Glutamatergic neuron (in vitro differentiated cells): ENCODE measurements around the gene TREM2. TPM values are rescaled to one million over a fixed set of nuclear protein-coding genes. Genes with fewer than 3 reads are reported as not detected.
"Not testable (repeated sequence)": the region's sequence is repeated elsewhere in the genome, so short reads cannot be mapped to it uniquely, and the experiment has no call there.

ENCODE experiments used
- DNase-seq: peaks from one replicate; pipeline ENCODE4 v3.0.0; 2022
- H3K27ac Mint-ChIP-seq: one replicate; pipeline ENCODE4 v1.8.0; 2020; ENCODE audit warnings: mild to moderate bottlenecking, mixed read lengths, inconsistent platforms; ENCODE audit not compliant: unreplicated experiment
- H3K27me3 Mint-ChIP-seq: one replicate; pipeline ENCODE4 v1.8.0; 2020; ENCODE audit warnings: mild to moderate bottlenecking, moderate library complexity, mixed read lengths, inconsistent platforms; ENCODE audit not compliant: unreplicated experiment
- H3K36me3 Mint-ChIP-seq: one replicate; pipeline ENCODE4 v1.8.0; 2020; ENCODE audit warnings: mild to moderate bottlenecking, mixed read lengths, inconsistent platforms; ENCODE audit not compliant: unreplicated experiment
- H3K4me1 Mint-ChIP-seq: one replicate; pipeline ENCODE4 v1.8.0; 2020; ENCODE audit warnings: mild to moderate bottlenecking, low read depth, mixed read lengths, inconsistent platforms; ENCODE audit not compliant: unreplicated experiment
- H3K4me3 Mint-ChIP-seq: one replicate; pipeline ENCODE4 v1.8.0; 2020; ENCODE audit warnings: mild to moderate bottlenecking, mixed read lengths, inconsistent platforms; ENCODE audit not compliant: unreplicated experiment
- H3K9me3 Mint-ChIP-seq: one replicate; pipeline ENCODE4 v1.8.0; 2020; ENCODE audit warnings: mild to moderate bottlenecking, moderate library complexity, mixed read lengths, inconsistent platforms; ENCODE audit not compliant: unreplicated experiment
- total RNA-seq: library from RNA; stranded (reverse); fragmentation: NEBNext Ultra II Directional; extraction: Animal tissue kit (Norgen Biotek cat#: 25700); gene quantifications from one replicate; pipeline ENCODE4 v1.2.1, GENCODE V29; 2021; ENCODE audit not compliant: unreplicated experiment
- TF ChIP-seq, protein P1 (sequence below): fragments of 200-600 bp; sonication (generic); IDR thresholded peaks from one replicate; pipeline ENCODE4 v1.5.0; 2021; ENCODE audit not compliant: partially characterized antibody, unreplicated experiment

The TREM2 gene
- total RNA-seq, 1 donor from 2014 or later: not detected

DNA sequence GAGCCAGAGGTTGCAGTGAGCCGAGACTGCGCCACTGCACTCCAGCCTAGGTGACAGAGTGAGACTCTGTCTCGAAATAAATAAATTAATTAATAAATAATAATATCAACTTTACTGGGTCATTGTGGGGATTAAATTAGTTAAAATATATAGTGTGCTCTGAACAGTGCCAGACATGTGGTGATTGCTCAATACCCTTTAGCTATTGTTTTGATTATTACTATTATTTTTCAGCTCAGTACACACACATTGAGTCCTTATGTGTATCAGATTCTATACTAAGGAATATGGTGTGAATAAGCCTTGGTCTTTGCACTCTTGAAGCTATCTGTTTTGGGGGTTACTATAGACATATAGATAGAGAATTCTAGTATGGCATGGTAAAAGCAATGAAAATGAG lies 37.6 kb downstream of the TREM2 start:
- Mint-ChIP-seq H3K4me1 (no peaks in the 10 kb centered on the region), H3K9me3 (no peaks in the 10 kb centered on the region), H3K4me3 (no peak overlapping the region), H3K27me3 (peaks cover 1% of the 10 kb centered on the region), H3K27ac (no peak overlapping the region), H3K36me3 (no peaks in the 10 kb centered on the region)
- no peak for DNase-seq
- TF ChIP-seq, protein P1, sequence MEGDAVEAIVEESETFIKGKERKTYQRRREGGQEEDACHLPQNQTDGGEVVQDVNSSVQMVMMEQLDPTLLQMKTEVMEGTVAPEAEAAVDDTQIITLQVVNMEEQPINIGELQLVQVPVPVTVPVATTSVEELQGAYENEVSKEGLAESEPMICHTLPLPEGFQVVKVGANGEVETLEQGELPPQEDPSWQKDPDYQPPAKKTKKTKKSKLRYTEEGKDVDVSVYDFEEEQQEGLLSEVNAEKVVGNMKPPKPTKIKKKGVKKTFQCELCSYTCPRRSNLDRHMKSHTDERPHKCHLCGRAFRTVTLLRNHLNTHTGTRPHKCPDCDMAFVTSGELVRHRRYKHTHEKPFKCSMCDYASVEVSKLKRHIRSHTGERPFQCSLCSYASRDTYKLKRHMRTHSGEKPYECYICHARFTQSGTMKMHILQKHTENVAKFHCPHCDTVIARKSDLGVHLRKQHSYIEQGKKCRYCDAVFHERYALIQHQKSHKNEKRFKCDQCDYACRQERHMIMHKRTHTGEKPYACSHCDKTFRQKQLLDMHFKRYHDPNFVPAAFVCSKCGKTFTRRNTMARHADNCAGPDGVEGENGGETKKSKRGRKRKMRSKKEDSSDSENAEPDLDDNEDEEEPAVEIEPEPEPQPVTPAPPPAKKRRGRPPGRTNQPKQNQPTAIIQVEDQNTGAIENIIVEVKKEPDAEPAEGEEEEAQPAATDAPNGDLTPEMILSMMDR: no peak

DNA sequence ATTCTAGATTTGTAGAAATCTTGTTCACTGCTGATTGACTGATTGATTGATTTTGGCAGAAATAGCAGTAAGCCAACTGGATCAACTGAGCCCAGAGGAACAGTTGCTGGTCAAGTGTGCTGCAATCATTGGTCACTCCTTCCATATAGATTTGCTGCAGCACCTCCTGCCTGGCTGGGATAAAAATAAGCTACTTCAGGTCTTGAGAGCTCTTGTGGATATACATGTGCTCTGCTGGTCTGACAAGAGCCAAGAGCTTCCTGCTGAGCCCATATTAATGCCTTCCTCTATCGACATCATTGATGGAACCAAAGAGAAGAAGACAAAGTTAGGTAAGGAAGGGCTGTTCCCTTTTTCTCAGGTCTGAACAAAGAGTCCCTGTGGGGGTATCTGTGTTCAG lies 40.0 kb downstream of the TREM2 start:
- Mint-ChIP-seq H3K27ac (no peak overlapping the region), H3K9me3 (no peaks in the 10 kb centered on the region), H3K4me3 (no peak overlapping the region), H3K4me1 (peaks cover 1% of the 10 kb centered on the region), H3K36me3 (no peaks in the 10 kb centered on the region), H3K27me3 (peaks cover 1% of the 10 kb centered on the region)
- TF ChIP-seq, protein P1: no peak
- no peak for DNase-seq

DNA sequence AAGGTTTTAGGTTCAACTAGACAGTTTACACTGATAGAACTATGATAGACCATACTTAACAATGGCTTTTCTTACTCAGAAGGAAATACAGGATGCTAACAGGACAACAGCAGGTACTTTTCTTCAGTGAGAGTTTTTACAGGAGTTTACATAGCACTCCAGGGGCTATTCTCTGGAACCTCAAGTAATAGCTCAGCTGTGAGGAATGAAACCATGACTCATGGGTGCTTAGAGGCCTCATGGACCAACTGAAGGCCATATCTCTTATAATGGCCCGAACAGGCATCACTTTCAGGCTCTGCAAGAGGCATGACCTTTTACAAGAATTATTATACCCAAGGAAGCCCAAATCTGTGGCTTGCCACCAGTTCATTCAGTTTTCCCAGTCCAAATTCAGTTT lies 40.5 kb downstream of the TREM2 start:
- DNase-seq: no peak
- no peak overlapping the region for H3K4me3 Mint-ChIP-seq
- no peak overlapping the region for H3K27ac Mint-ChIP-seq
- peaks cover 1% of the 10 kb centered on the region for H3K27me3 Mint-ChIP-seq
- TF ChIP-seq, protein P1: no peak
- no peaks in the 10 kb centered on the region for H3K9me3 Mint-ChIP-seq
- H3K36me3 Mint-ChIP-seq: no peaks in the 10 kb centered on the region
- H3K4me1 Mint-ChIP-seq: peaks cover 6% of the 10 kb centered on the region

GRCh38 chr6:41120058-41120457 lies 42.9 kb downstream of the TREM2 start:
- H3K27me3 Mint-ChIP-seq: peaks cover 1% of the 10 kb centered on the region
- no peak for DNase-seq
- no peaks in the 10 kb centered on the region for H3K36me3 Mint-ChIP-seq
- no peaks in the 10 kb centered on the region for H3K9me3 Mint-ChIP-seq
- TF ChIP-seq, protein P1: no peak
- H3K27ac Mint-ChIP-seq: no peak overlapping the region
- H3K4me3 Mint-ChIP-seq: no peak overlapping the region
- H3K4me1 Mint-ChIP-seq: peaks cover 6% of the 10 kb centered on the region

DNA sequence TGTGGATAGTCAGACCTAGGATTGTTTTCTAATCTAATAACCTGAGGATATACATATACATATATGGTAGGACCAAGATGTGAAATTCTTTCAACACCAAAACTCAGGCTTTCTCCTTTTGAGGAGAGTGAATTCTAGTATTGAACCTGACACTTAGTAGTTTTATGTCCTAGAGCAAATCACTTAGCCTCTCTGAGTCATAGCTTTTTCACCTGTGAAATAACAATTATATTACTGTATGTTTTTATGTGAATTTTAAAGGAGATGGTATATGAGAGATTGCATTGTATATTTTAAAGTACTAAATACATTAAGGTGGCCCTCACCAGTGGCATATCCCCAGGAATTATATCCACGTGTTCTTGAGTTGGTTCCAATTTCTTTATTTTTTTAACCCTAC lies 43.4 kb downstream of the TREM2 start:
- Mint-ChIP-seq H3K36me3 (no peaks in the 10 kb centered on the region), H3K9me3 (no peaks in the 10 kb centered on the region), H3K4me1 (peaks cover 6% of the 10 kb centered on the region), H3K27me3 (no peaks in the 10 kb centered on the region), H3K4me3 (no peak overlapping the region), H3K27ac (no peak overlapping the region)
- no peak for DNase-seq
- TF ChIP-seq, protein P1: no peak

GRCh38 chr6:41115027-41115426 lies 47.9 kb downstream of the TREM2 start:
- not testable (repeated sequence) for H3K4me3 Mint-ChIP-seq, H3K27ac Mint-ChIP-seq, H3K27me3 Mint-ChIP-seq, H3K36me3 Mint-ChIP-seq, H3K4me1 Mint-ChIP-seq, H3K9me3 Mint-ChIP-seq, DNase-seq
